Skeletal muscle cell (primary cell): ENCODE results near the gene DOCK6.

Source experiments
- DNase-seq: peaks from one replicate; pipeline ENCODE4 v3.0.0-alpha.2; 2010; ENCODE audit warnings: low read depth
- H3K4me3 ChIP-seq: 2 replicates; pipeline ENCODE4 v1.5.1; 2011; ENCODE audit warnings: low read depth, mild to moderate bottlenecking, control low read depth, low read length, moderate library complexity

Gene DOCK6

GRCh38 chr19:11155373-11156120, 106.8 kb downstream of the DOCK6 start, which contains the start of gene SPC24:
TSS of gene SPC24 (minus strand) at chr19:11155782. CDS start at chr19:11155776, 6 bp downstream.
- DNase-seq: peak; percentile 95
- H3K4me3 ChIP-seq: peak within 1 kb of the TSS; percentile 80

- no peak for DNase-seq
- H3K4me3 ChIP-seq: peak overlapping the region; percentile 80
Observed at GRCh38 chr19:11154683-11155047, 107.7 kb downstream of the DOCK6 start.

DNA sequence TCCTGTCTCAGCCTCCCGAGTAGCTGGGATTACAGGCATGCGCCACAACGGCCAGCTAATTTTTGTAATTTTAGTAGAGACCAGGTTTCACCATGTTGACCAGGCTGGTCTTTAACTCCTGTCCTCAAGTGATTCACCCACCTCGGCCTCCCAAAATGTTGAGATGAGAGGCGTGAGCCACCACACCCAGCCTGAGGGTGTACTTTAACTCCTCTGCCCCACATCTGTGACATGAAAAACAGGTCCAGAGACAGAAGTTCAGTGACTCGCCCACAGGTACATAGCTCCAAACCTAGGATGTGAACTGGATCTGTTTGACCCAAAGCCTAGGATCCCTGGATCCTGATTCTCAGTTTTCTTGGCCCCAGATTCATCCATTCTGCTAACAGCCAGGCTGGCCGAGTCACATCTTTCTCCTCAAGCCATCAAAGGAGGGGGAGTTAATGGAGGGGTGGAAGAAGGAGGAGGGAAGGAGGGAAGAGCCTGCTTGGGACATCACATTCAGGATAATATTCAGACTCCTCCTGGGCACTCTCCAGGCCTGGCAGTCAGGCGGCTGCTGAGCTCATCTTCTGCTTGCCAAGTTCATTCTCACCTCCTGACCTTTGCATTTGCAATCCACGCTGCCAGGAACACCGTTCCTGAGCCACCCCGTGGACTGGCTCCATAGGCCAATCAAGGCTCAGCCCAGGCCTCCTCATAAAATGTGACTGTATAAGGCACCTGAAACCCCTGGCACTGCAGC, 109.8 kb downstream of the DOCK6 start:
- no peak overlapping the region for H3K4me3 ChIP-seq
- DNase-seq: peak; percentile 82

- no peak overlapping the region for H3K4me3 ChIP-seq
- no peak for DNase-seq
Observed at GRCh38 chr19:11151181-11151580, 111.1 kb downstream of the DOCK6 start.
